ENCODE results near the gene ARID5A.

ARID5A gene

DNA sequence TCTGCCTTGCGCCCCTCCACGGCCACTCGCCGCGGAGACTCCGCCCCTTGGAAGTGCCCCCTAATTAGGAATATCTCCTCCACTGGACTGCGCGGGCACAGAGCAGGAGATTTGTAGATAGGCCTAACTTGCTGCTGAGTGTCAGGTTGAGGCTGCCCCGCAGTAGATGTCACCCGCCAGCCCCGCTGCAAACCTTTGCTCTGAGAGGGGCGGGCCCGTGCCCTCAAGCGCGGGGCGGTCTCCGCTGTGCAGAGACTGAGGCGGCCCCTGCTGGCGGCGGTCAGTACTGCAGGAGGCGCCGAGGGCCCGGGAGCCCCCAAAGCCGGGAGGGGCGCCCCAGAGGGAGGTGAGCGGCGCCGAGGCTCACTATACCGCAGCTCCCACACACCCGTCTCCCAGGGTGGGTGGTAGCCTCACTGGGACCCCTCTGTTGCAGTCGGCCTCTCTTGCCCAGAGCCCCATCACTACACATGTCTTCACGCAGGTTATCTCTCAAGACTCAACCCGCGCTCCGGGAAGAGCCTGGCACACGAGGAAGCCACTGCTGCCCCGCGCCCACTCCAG lies 28.5 kb upstream of the ARID5A start:
- DNase-seq: peak; percentile 88

GRCh38 chr2:96508521-96509113 lies 27.9 kb upstream of the ARID5A start:
- DNase-seq: no peak

DNA sequence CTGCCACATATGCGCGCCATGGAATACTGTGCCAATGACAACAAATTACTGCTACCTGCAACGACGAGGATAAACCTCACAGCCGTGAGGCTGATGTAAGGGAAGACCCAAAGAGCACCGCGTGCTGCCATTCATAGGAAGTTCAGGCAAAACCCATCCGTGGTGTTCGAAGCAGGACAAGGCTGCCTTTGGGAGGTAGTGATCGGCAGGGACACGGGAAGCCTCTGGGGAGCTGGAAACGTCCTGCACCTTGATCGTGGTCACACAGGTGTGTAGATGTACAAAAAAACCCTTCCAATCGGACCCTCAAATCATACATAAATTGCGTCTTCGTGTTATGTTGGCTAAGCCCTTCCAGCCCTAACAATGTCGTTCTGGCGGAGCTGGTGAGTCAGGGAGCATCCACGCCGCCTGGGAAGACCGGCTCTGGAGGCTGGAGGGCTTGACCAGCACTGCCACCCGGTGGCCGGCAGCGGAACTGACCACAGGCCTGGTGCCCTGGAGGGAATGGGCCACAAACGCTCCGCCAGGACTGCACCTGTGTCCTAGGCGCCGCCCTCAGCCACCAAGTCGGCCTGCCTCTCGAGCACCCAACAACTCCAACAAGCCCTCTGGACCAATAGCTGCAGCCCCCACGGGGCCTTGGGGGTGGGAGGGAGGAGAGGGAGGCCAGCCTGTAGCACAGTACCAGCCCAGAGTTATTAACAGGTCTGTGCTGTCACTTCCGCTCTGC lies 27.3 kb upstream of the ARID5A start:
- peak; percentile 59 for DNase-seq

- DNase-seq: no peak
These were observed 26.7 kb upstream of the ARID5A start for GRCh38 chr2:96509847-96510230.

DNA sequence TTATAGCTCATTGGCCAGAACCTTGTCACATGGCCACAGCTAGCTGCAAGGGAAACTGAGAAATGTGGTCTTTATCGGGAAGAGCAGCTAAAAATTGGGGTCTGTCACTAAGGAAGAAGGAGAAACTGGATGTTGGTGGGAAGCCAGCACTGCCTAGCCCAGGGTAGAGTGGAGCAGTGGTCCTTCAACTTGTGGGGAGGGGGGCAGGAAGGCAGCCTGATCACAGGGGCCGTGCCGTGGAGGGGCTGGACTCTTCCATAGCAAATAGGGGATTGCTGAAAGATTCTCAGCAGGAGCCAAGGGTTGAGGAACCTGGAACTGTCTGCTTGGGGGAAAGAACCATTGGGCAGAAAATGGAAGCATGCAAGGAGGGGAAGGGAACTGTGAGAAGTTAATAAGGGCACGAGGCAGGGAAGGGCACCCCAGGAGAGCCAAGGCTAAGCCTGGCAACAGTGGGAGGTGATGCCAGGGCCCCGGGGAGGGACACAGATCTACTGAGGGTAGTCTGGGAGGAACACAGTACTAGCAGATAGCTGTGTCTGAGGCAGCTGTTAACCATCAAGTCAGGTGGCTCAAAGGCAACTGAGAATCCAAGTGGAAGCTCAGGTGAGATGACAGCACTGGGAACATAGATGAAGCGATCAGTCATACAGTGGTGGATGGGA lies 25.5 kb upstream of the ARID5A start:
- no peak for DNase-seq

DNA sequence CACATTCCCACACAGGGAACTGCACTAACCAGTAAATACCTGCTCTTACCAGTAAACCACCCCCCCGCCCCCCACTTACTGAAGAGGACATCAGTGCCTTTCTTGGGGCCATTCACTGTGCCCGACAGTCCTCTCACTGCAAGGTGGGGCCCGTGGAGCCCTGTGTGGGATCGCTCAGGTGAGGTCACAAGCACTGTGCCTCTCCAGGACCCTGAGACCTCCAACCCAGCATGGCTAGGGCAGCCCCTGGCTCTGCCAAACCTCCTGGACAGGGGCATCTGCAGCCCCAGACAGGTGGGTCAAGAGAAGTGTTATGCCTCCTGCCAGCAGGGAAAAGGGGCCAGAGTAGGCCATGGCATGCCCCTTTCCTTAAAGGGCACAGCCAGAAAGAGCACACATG lies 24.7 kb upstream of the ARID5A start:
- DNase-seq: no peak

GRCh38 chr2:96512341-96512740 lies 24.2 kb upstream of the ARID5A start:
- no peak for DNase-seq

GRCh38 chr2:96514521-96514920 lies 22.0 kb upstream of the ARID5A start:
- DNase-seq: no peak

DNA sequence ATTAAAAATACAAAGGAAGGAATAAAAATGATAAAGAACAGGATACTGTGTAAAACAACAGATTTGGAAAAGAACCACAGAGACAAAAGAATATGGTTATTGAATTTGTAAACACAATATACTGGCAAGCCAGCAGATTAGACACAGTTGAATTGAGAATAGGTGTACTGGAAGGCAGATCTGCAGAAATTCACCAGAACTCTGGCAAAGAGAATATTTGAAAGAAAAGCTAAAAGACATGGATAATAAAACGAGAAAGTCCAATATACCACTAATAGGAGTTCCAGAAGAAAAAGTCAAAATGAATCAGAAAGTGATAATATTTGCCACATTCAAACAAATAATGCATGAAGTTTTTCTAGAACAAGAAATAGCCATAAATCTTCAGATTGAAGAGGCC lies 19.5 kb upstream of the ARID5A start:
- no peak for DNase-seq

DNA sequence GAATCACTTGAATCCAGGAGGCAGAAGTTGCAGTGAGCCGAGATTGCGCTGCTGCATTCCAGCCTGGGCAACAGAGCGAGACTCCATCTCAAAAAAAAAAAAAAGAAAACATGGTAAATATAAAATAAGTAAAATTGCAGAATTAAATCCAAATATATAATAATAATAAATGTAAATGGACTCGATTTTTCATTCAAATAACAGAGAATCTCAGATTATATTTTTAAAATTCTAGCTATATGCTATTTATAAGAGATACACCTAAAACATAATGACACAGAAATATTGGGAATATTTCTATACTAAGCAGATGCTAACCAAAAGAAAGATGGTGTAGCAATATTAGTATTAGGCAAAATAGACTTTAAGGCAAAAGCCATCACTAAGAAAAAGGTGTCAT lies 16.3 kb upstream of the ARID5A start:
- no peak for DNase-seq

DNA sequence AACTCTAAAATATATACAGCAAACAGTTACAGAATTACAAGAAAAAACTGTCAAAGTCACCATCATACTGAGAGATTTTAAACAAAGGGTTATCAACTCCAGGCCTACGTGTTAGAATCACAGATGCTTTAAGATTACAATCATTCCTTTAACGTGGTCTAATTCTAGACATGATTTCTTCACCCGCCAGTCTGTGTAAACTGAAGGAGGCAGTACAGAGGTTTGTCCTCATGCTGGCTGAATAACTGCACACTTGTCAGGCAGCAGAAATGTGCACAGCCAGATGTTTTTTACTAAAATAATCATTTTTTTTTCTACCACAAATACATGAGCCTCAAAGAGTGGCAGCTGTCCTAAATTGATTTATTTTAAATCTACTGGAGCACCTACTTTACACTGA lies 15.9 kb upstream of the ARID5A start:
- DNase-seq: no peak

DNA sequence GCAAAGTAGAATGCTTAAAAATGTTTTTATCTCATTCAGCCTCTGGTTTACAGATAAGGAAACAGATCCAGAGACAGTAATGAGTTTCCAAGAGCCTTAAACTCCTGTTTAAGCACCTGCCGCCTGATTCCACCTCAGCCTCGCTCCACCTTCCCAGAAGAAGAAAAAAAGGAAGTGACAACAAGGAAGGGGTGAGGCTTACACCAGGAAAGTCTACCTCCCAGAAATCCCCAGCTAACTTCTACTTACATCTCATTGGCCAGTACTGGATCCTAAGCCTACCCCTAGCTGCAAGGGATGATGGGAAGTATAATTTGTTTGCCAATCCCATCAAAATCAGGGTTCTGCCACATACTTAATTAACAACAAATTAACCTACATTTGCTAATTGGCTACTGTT lies 15.3 kb upstream of the ARID5A start:
- DNase-seq: no peak

DNA sequence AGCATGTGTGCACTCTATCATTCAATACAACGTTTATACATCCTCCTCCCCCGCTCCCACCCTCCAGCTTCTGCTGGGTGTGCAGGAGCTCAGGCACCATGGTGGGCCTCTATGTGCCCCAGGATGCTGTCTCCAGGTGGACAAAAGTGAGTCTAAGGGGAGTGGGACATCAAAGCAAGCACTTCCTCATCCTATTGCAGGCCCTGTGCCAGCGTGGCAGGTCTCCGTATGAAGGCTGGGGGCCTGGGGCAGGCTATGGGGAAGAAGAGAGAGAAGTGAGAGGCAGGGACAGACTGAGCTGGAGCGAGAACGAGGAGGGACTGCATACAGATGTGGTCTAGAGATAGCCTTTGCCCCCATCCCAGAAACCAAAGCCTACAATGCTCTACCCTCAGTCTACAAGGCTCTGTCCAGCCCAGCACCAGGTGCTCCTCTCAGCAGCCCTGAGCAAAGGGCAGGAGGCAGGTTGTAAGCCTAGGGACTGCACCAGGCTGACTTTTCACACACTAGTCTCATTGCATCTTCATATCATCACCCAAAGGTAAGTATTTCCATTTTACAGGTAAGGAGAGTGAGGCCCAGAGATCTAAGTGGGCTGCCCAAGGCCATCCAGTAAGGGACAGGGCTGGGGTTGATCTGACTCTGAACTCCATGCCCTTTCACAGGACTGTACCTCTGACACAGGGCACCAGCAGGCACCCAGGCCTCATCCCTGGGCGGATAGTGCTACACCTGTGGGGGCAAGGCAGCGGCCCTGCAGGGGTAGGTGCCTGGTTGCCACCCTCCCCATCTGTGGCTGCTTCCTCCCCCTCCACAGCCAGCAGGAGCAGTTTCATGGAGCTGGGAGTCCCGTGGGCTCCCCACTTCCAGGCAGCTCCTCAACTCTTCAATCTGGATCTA lies 14.0 kb upstream of the ARID5A start:
- DNase-seq: no peak

GRCh38 chr2:96523659-96524481 lies 12.7 kb upstream of the ARID5A start:
- DNase-seq: no peak

GRCh38 chr2:96524482-96525210 lies 11.9 kb upstream of the ARID5A start:
- DNase-seq: no peak

- no peak for DNase-seq
These were observed 11.4 kb upstream of the ARID5A start for GRCh38 chr2:96525211-96525507.

DNA sequence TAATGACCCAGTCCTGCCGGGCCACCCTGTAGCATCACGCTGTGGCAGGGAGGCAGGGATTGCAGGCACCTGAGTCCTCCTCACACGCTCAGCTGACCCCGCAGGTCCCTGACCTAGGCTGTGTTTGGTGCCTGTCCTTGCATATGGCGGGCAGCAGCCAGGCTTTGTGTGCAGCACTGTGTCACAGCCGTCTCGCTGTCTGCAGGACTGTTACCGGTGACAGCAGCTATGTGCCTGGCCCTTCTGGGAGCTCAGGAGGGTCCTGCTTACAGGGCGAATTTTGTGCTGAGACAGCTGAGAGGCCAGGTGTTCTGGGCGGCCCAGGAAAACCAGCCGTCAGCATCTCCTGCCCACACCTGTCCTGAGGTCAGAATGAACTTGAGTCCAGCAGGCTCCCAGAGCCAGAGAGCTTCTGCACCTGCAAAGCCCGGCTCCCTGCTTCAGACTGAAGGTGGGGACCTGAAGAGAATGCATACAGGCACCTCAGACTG lies 10.4 kb upstream of the ARID5A start:
- DNase-seq: no peak

DNA sequence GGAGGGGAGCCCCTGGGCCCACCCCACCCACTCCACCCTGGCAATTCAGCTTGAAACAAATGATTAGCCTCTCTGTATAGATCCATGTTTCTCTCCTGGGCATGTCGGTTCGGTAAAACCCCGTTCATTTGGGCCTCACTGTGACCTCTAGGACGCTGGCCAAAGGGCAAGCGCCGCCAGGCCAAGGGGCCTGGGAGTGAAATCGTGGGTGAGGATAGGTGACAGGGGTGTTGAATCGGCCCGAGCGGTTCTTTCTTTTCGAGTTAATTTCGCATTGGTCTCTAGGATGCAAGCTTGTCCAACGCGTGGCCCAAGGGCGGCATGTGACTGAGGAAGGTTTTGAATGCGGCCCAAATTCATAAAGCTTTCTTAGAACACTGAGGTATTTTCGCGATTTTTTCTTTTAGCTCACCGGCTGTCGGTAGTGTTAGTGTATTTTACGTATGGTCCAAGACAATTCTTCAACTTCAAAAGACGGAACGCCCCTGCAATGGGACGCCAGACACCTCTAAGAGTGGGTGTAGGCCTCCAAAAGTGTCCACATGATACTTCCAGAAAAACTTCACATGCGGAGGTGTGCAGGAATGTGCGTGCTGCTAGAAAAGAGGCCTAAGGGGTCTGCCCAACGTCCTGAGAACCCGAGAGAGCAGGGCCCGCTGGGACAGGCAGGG lies 9.8 kb upstream of the ARID5A start:
- DNase-seq: no peak

DNA sequence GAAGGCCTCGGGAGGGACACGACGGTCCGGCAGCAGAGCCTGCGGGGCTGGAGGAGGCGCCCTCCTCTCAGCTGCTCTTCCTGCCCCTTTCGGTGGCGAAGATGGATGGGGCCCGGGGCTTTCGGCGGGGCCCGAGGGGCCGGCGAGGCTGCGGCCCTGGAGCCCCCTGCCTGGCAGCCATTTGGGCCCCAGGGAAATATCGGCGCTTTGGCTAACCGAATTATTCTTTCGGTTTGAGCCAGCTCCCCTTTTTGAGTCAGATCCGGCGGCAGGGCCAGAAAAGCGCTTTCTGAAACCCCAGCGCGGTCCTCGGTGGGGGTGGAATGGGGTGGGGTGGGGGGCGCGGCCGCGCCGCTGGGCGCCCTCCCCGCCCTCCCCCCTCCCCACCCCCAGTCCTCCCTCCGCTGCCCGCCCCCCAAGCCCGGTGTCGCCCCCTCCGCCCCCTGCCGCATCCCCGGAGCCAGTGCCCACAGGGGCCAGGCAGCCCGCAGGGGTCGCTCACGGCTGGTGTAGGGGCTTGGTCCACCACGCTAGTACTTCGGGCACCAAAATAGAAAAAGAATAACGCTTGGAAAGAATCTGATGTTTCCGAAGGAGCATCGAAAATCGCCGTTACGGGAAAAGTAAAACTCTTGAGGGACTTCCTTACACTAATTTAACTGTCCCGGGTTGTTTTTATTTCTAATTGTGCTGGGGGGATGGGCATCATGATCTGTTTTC lies 9.1 kb upstream of the ARID5A start:
- peak; percentile 66 for DNase-seq

Measured in CD4-positive, alpha-beta T cell treated with Interleukin-10 for 1 hour (primary cell).